D341Med (cell line): ENCODE results near the gene NRP1.
"Not testable (repeated sequence)": the region's sequence is repeated elsewhere in the genome, so short reads cannot be mapped to it uniquely, and the experiment has no call there.

ENCODE experiments used
- DNase-seq: peaks from one replicate; pipeline ENCODE4 v3.0.0; 2012; ENCODE audit warnings: low spot score

The NRP1 gene

DNA sequence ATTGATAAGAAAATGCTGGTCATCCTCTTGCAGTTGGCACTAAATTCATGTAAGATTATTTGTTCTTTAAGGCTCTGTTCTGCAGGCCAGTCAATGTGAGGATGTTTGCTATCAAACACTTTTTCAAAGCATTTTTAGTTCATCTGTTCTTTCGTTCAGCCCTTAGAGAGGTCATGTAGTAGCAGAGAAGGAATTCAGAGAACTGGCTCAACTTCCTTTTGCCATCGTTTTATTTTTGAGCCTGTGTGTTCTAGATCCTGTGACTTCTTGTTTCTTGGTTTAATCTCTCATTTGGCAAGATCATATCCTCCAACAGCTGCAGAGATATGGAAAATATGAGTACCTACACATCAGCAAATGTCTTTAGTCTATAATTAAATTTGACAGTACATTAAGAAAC lies 184.3 kb downstream of the NRP1 start:
- DNase-seq = no peak

DNA sequence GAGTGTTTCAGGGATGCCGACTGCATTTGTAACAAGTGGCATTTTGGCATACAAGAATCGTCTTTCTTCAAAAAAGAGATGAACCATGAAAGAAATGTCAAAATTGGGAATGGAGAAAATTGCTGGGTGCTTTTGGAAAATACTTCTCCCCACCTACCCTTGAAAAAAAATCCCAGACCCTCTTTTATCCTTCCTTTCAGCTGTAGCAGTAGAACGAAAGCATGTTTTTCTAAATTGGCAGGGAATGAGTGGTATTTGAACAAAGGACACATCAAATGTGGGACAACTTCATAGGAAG lies 187.5 kb downstream of the NRP1 start:
- no peak for DNase-seq

DNA sequence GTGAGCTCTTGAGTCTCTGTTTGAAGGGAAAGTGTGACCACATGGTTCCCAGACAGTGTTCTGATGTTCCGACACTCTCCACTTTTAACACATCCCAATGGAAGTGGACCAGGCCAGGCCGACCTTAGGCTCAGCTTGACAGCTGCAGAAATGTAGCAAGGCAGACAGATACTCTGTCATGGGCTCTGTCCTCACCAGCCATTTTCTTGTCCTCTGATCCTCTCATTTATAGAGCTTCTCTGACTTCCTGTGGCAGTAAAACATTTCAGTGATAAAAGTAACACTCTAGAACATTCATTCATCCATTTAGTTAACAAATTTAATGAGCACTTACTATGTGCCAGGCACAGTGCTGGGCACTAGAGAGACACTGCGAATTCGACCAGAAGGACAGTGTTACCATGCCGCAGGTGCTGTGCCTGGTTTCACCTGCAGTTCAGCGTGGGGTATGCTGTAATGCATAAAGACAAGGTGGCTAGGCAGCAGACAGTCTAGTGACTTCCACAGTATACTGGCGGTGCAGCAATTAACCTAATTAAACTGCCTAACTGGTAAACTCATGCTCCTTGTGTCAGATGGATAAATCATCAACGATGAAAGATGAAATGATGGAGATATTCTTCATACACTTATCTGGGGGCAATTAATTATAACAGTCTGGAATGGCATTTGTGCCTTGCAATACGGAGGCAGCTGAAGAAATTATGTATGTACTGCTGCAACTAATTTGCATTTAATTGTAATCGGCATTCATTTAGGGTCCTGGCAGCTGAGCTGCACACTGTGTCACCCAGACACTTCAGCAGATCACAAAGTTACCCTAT lies 188.1 kb downstream of the NRP1 start:
- no peak for DNase-seq

DNA sequence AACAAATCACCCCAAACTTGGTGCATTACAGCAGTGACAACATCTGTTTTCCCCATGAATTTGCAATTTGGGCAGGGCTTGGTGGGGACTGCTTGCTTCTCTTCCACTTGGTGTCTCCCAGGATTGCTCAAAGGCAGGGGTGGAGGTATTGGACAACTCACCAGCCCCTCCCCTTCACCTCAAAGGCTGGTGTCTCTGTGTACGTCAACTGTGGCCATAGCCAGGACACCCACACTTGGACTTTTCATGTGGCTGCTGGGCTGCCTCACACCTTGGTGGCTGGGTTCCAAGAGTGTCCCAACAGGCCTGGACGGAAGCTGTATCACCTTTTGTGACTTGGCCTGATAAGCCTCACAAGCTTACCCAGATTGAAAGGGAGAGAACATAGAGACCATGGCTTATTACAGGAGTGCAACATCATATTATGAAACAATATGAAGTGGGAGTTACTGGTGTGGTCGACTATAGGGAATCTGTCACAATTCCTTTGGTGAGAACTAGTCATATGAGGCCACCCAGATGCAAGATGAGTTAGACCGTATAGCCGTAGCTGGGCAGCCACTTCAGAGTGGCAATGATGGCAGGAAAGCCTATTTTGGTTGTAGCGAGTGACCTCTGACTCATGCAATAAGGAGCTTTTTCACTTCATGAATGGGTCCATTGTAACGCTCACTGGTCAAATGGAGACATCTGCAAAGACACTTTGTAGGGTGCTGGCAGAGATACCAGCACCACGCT lies 188.8 kb downstream of the NRP1 start:
- no peak for DNase-seq

DNA sequence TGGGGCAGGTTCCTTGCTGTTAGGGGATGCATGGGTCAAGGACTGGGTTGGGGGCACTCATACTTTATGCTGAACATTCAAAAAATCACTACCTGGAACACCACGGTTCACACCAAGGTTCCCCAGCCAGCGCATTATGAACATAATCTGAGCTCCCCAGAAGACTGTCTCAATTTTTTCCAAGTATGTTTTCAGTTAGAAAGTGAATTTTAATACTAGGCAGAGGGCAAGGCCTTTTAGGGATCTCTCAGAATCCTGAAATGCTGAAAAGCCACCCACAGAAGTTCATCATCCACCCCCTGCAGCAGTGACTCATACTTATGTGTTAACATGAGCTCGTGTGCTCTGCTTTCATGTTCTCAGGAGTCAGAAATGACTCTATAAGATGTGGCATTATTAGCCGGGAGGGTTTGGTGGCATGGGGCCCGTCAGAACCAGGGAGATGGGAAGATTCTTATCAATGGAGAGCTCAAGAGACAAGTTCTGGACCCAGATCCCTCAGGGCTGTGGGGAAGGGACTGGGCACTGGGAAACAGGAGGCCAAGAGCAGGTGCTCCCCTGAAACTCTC lies 191.2 kb downstream of the NRP1 start:
- no peak for DNase-seq

DNA sequence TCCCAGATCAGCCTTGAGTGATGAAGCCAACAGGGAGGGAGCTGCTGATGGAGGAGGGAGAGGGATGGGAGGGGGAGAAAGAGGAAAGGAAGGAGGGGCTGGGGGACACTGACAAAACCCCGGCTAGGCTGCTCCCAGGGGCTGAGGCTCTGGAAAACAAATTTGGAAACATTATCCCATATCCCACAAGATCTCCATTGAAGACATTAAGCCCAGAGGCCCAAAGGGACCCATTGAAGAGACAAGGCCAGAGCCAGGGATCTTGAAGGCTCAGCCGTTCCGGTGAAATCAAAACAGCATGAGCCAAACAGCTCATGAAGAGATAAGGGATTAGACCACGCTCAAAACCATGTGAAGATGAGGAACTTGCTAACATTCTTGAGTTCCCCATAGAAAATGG lies 192.2 kb downstream of the NRP1 start:
- no peak for DNase-seq

DNA sequence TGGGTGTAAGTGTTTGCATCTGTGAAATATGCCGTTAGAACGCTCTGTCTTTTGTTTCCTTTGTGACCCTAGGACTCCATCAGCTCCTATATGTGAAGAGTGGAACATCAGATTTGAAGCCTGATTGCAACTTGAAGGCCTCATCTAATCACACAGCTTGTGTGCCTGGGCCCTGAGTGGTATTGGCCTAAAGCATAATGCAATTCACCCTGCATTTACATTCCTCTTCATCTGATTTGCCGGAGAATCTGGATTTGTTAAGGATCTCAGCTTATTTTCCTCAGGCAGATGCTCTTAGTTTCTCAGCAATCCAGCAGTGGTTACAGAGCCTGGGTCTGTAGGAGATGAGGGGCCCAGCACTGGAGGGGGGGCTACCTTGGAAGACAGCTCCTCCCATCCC lies 193.2 kb downstream of the NRP1 start:
- DNase-seq = no peak

DNA sequence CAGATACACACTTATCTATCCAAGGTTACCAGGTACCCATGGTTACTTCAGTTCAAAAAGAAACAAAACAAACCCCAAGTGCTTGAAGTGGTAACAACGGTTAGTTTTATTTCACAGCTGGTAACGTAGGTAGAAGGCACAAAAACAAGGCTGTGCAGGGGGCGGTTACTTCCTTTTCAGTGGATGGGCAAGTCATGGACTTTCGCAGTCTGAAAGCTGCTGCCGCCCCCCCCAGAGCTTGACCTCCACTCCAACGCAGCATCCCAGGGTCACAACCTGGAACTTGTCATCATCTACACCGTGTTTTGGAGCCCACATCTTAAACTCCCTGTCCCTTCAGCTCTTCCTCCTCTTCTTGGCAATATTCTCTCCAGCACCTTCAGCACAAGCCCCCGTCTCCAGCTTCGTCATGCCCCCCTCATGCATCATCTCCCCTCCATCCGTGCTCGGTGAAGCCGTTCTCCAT lies 195.3 kb downstream of the NRP1 start:
- no peak for DNase-seq

DNA sequence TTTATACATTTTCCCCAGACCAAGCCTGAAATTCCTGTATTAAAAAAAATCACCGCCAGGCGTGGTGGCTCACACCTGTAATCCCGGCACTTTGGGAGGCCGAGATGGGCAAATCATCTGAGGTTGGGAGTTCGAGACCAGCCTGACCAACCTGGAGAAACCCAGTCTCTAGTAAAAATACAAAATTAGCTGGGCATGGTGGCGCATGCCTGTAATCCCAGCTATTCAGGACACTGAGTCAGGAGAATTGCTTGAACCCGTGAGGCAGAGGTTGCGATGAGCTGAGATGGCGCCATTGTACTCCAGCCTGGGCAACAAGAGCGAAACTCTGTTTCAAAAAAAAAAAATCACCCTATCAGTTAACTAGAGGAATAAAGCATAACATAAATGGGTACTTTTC lies 195.8 kb downstream of the NRP1 start:
- not testable (repeated sequence) for DNase-seq

DNA sequence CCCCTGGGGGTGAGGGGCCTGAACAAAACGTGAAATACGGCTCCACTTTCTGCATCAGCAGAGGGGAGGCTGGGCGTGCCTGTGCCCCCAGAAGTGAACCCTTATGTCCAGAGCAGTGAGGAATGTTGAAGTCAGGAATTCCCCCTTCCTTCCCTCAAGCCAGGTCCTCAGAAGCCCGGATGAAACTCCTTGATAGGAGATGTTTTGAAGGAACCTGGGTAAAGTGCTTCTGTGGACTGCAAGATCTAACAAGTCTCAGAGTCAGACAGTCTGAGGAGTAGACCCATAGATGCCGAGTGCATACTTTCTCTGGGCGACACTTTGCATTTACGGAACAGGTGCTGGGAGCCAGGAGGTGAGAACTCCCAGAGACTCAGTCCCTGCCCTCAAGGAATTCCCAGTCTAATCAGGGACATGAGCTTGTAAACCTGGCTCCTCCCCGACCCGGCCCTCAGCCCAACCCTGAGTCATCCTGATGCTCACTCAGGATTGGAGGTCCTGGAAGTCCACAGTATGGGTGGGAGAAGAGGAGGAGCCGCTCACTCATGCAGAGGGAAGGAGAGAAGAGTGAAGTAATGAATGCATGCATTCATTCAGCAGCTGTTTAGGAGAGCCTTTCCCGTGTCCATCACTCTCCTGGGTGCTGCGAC lies 197.0 kb downstream of the NRP1 start:
- DNase-seq = no peak

DNA sequence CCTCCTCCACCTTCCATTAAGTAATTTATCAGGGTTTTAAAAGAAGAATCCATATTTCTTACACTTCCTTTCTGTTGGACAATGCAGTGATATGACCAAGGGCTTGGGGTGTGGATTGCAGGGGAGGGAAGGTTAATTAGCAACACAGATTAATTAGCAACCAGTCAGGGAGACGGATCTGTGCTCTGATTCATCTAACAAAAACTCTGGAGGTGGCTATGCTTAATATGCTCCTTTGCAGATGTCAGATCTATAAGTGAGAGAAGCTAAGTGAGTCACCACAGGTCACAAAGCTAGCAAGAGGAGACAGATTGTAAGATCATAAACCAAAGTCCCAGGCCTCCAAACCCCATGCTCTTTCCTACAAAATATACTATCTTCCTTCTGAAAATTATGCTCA lies 197.7 kb downstream of the NRP1 start:
- no peak for DNase-seq

DNA sequence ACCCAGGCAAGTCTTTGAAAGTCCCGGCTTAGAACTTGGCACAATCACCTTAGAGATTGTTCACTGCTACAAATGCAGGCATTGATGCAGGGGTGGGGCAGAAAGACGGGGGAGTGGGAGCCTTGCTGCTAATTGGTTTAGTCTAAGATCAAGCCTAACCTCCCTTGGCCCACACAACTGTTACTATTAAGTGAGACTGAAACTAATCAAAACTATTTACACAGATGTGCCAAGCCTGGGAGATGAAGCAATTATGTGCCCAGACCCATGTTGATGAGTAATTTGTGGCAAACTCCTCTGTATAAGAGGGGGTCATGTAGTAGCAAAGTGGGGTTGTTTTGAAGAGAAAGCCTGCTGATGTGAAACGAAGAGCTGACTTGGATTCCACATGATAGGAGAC lies 198.2 kb downstream of the NRP1 start:
- DNase-seq = no peak

DNA sequence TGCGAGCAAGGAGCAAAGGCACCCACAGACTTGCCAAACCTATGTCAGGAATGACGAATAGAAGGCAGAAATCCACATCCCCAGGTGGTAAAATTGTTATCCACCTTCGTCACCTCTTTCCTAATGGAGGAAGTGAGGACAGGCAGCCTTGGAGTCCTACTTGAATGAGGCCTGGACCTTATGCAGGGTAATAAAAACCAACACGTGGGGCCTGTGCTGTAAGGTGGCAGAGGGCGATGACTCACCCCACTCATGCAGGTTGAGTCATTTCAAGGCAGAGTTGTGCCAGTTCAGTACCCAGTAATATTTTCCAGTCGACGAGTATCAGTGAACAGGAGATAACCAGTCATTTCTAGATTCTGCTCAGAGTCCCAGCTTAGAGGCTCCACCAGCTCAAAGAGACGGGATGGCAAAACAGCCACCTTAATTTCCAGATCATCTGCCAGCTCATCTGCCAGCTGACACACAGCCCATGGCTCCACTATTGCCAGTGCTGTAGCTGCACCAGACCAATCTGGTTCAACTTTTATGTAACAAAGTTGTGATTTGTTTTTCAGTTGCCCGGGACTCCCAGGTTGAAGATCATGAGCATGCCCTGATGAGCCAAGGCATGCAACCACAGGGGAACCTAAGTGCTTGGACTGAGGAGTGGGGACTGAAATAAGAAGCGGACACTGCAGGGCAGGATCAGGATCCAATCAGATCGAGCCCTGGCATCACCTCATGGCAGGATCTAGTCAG lies 200.3 kb downstream of the NRP1 start:
- no peak for DNase-seq

DNA sequence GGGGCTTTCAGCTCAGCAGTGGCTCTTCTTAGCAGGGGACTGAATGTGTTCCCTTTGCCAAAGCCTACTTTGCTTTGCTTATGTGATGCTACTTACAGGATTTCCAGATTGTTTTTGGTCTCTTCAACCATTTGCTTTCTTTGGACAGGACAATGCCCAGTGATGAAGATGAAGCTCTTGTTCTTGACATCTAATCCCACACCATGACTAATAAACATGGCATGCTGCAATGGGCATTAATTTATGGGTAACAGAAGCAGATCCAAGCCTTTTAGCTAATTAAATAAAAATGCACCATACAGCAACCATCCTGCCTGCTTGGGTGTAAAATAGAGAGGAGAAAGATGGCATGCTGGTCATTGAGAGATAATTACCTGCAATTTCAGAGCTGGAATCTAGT lies 200.9 kb downstream of the NRP1 start:
- no peak for DNase-seq

DNA sequence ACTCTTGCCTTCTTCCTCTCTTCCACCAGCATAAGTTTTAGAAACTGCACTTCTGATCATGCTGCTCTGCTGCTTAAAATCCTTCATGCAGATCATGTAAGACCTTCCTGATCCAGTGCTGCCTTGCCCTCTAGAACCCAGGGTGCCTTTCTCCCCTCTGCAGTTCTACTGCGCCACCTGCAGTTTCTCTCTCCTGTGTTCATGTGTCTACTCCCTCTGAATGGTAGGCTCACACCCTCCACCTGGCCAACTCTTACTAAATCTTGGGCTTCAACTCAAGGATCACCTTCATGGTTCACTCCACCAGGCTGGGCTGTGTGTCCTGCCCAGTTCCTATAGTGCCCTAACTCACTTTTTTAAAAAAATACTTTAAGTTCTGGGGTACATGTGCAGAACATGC lies 201.8 kb downstream of the NRP1 start:
- DNase-seq = no peak

DNA sequence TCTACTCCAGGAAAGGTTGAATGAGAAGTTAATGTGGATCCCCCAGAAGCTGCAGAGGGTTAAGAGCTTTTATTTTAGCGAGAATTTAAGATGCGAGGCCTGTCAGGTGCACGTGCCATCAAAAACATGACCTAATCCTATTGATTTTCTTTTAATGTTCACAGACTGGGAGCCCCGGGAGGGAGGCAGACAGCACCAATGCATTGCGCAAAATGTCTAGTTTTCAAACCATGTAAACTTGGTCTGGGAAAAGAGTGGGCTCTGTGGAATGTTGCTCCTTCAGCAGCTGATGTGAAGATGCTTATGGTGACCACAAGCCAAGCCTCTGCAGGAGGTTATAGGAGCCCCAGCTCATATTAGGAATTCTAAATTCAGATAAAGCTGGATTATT lies 204.5 kb downstream of the NRP1 start:
- no peak for DNase-seq

DNA sequence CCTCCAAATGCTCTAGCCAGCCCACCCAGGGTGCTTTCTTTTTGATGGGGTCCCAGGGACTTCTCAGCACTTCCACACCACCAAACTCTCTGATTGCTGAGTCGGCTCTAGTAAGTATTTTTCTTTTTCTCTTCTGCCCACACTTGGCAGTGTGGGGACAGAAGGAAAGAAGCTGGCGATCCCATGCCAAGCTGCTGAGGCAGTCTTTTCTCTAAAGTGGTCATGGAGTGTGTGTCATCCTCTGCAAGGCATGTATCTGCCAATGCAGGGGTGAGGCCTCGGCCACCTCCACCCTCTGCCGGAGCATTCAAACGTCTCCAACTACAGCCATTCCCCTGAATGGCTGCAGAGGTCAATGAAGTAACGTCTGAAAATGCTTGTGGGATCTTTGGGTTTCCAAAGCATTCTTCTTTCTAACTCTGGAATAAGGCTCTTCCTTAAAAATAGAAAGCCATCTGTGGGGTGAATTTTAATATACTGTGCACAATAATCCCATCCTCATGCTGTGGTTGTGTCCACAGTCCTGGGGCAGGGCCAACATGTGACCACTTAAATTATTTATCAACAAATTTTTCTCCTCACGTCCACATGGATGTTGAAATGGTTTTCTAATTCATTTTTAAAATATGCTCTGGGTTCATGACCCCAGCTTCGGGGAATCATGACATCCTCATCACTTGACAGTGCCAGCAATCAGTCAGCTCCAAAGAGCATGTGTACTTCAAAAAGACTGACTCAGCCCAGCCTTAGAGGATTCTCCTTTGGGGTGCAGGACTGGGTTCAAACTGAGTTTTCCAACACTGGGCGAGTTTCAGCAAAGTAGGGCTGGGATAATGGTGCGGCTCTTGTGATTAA lies 205.1 kb downstream of the NRP1 start:
- no peak for DNase-seq

DNA sequence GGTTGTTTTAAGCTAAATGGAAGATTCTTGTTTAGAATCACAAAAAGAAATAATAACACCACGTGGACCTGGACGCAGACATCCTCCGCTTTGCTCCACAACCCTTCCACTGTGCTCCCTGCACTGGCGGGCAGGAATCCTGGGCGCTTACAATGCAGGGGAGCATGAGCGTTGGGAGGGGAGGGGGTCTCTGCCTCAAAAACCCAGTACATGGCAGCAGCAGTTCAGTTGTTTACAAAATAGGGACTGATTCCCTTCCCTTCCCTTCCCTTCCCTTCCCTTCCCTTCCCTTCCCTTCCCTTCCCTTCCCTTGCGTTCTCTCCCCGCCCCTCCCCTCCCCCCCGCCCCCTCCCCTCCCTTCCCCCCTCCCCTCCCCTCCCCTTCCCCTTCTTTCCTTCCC lies 206.8 kb downstream of the NRP1 start:
- no peak for DNase-seq
